NOMO-1 treated with dmso at 0.1 percent for 144 hours (cell line): ENCODE measurements around the gene TMEM138.
A peak's percentile ranks its signal among the peaks of the same experiment; 100 is the strongest.

Experiments used
- DNase-seq: peaks from one replicate; lab custom pipeline; 2025; ENCODE audit not compliant: unreplicated experiment; lab: John Stamatoyannopoulos, UW

Gene TMEM138

DNA sequence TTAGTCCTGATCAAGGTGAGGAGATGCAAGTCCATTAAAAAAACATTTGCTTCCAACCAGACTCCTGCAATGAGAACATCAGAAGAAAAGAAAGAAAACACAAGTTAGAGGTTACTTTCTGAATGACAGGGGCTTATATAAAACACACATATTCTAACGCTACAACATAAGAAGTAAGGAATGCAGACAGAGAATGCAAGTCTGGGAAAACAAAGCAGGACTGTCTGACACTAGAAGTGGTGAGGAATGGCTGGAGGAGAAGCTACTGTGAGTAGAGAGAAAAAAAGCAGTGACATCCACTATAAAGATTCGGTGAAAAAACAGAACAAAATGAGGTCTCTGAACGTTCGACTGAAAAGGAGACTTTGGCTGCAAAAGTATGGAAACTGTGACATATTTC is 42.5 kb downstream of the TMEM138 start:
- DNase-seq, result no peak

DNA sequence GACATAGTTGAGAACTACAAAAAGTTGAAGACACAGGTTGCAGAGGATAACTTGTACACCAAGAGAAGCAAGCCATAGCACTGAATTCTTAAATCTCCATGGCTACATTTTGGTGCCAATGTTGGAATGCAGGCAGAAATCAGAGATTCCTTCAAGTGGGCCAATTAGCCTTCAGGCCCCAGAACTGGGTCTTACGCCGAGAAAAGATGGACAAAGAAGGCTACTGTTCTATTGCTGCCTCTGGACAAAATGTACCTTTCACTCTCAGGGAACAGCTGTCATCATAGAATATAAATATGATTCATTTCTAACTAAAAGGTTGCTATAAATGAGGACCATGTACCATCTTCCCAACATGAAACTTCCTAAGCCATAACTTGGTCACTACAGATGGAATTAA is 43.9 kb downstream of the TMEM138 start:
- DNase-seq, result no peak

DNA sequence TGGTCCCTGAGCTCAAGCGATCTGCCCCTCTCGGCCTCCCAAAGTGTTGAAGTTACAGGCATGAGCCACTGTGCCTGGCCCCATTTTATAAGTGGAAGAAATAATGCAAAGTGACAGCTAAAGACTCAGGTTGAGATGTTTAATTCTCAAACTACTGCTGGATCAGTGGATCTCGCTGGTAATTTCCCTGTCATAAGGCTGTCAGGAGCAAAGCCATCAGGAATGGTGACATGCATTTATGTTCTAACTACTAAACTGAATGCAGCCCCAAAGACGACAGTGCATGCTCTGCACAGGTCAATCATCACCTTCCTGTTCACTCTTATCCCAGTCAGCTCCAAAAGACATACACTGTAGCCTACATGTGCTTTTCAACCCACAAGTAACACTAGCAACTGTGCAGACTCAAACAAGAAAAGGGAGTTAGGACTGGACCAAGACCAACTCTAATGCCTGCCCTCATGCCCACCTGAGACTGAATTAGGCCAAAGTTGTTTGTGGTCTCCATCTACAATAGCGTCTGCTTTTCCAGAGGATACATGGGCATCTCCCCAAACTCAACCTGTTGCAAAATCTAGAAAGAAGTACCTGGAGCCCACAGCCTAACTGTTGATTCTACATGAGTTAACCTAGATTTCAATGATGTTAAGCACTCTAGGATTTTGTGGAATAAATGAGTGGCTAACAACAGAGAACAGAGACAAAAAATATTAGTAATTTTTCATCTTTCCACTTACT is 45.0 kb downstream of the TMEM138 start:
- DNase-seq, result no peak

DNA sequence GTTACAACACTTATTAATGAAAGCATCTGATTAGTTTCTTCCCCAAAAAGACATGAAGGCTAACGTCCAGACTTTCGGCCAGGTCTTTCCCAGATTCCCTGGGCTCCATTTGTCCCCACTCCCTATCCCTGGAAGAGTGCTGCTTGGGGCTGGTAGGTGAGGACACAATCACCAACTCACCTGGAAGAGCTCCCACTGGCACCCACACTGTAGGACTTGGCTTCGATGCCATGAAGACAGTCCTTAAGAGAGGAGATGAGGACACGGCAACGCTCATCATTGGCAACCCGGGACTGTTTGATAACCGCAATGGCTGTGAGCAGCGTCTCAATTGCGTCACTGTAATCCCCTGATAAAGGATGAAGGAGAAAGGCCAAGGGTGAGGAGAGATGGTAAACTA is 49.4 kb downstream of the TMEM138 start:
- no peak for DNase-seq

DNA sequence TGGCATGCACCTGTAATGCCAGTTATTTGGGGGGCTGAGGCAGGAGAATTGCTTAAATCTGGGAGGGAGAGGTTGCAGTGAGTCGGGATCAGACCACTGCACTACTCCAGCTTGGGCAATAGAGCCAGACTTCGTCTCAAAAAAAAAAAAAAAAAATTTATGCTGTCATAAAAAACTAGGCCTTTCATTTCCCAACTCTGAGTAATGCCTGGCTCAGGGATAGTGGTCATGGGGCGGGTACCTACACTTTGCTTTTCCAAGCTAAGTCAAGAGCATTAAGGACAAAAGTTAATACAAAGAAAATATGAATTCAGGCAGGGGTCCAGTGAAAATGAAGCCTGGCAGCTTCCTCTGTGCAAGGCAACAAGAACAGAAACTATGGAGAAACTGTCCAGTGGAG is 51.3 kb downstream of the TMEM138 start:
- no peak for DNase-seq

DNA sequence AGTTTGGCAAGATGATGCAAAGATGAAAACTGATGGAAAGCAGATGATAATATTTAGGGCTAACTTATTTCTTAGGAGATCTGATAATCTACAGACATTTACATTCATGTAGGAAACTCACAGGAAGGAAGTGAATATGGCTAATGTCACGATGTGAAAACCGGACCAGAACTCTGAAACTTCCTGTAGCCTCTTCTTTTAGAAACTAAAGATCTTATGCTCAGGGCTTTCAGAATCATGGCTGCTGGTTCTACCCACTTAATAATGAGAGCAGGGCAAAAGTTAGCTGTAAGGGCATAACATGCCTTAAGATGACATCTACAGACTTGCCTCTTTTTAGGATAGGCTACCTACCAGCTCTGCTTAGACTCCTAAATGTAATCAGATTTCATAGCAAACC is 52.4 kb downstream of the TMEM138 start:
- DNase-seq, result no peak

DNA sequence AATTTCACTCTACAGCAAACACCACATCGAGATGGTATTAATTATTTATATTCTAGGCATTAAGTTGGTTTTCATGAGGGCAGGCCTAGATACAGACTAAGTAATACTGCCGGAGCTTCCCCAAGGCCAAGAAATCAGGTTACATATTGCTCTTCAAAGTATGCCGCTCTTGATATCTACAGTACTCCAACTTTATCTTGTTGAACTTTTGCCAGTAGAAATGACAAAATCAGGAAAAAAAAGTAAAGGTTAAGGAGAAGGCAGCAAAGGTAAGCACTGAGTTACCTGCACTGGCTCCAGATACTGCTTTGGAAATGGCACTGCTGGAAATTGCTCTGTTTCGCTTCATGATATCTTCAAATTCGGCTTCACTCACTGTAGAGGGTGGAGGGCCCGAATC is 53.2 kb downstream of the TMEM138 start:
- DNase-seq, result no peak

DNA sequence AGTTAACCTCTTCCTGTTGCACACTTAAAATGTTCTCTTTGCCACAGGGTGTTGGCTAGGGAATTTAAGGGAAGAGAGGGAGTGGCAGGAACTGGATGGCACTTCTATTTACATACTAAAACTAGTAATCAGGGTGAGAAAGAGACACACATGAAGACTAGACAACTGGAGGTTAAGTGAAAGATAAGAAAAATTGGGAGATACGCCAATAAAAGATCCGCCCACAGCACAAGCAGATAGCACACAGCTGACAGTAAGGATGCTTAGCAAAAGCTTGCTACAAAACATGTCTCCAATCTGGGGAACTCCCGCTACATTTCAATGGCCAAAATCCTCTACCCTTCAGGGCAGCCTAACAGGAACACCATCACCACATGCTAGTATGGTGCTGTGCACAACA is 54.8 kb downstream of the TMEM138 start:
- DNase-seq, result no peak

DNA sequence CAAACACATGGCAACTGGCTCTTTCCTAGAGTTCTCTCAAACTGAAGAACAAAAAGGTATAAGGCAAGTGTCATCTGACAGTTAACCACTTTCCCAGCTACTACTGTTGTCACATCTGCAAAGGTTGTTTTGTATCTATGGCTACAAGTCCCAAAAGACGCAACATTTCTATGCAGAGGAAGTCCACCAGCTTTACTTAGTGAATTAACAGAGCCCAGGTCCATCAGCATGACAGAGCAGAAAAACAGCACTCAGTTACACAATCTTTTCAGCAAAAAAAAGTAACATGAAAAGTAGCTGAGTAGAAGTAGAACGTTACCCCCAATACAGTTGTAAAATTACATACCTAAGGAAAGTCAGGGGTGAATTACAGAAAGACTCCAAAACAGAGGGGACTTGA is 55.5 kb downstream of the TMEM138 start:
- peak; percentile 63 for DNase-seq

DNA sequence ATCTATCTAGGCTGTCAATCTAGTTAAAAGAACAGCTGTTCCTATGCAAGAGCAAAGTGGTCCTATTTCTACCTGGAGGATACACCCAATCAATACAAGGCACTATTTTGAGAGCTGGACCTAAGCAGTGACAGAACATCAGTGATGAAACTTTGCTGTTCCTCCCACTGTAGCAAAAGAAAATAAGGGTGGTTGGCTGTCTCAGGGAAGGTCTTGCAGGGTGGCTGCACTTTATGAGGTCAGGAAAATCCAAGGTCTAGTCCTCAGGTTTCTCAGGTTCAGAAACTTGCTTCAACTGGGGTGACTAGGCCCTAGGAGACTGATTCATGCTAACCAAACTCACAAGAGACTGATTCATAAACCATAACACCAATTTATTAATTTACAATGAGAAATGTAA is 56.0 kb downstream of the TMEM138 start:
- no peak for DNase-seq
